ENCODE measurements around the gene PARS2. TPM values are rescaled to one million over a fixed set of nuclear protein-coding genes. Genes with fewer than 3 reads are reported as not detected.

The PARS2 gene
- total RNA-seq, 4 donors from 2014 or later, result 4.8 to 7.4 (median 6.0) TPM

- intact Hi-C loops (cut with DNase I), result no loop called here
- H3K36me3 ChIP-seq, result no peaks in the 10 kb centered on the region
Measured at GRCh38 chr1:54787604-54788003, 23.3 kb upstream of the PARS2 start.

GRCh38 chr1:54786778-54787177 is 22.5 kb upstream of the PARS2 start:
- intact Hi-C loops (cut with DNase I), result no loop called here
- WGBS, 2 donors, result 93 to 96% methylated on average over 8 of the region's 8 CpGs

More at GRCh38 chr1:54787604-54788003, 23.3 kb upstream of the PARS2 start:
- Histone ChIP-seq H3K9me3 (no peaks in the 10 kb centered on the region), H3K27ac (no peak overlapping the region), H3K4me1 (no peaks in the 10 kb centered on the region), H3K4me3 (replicated peaks in 1 of 3) (no peak overlapping the region), H3K27me3 (no peaks in the 10 kb centered on the region)
- DNase-seq, result no peak
- TF ChIP-seq POLR2A (IDR thresholded peaks at IDR 0.05) (no peak), CTCF (IDR thresholded peaks at IDR 0.05) (no peak)
- WGBS, 2 donors, result 83 to 89% methylated on average over 6 to 10 of the region's 11 CpGs

GRCh38 chr1:54784066-54784465 is 19.7 kb upstream of the PARS2 start:
- no peaks in the 10 kb centered on the region for H3K4me1 ChIP-seq
- H3K9me3 ChIP-seq, result no peaks in the 10 kb centered on the region
- 86 to 87% methylated on average over 2 of the region's 2 CpGs for WGBS, 2 donors
- TF ChIP-seq CTCF (IDR thresholded peaks at IDR 0.05) (no peak), POLR2A (IDR thresholded peaks at IDR 0.05) (no peak)
- no peak overlapping the region for H3K27ac ChIP-seq
- H3K27me3 ChIP-seq, result no peaks in the 10 kb centered on the region
- H3K4me3 ChIP-seq (replicated peaks in 1 of 3), result no peak overlapping the region
- DNase-seq, result no peak
- no peaks in the 10 kb centered on the region for H3K36me3 ChIP-seq
- intact Hi-C loops (cut with DNase I), result no loop called here

More at GRCh38 chr1:54786778-54787177, 22.5 kb upstream of the PARS2 start:
- Histone ChIP-seq H3K27ac (no peak overlapping the region), H3K36me3 (no peaks in the 10 kb centered on the region), H3K27me3 (no peaks in the 10 kb centered on the region), H3K9me3 (no peaks in the 10 kb centered on the region), H3K4me3 (replicated peaks in 1 of 3) (no peak overlapping the region), H3K4me1 (no peaks in the 10 kb centered on the region)
- TF ChIP-seq CTCF (IDR thresholded peaks at IDR 0.05) (no peak), POLR2A (IDR thresholded peaks at IDR 0.05) (no peak)
- DNase-seq, result no peak

GRCh38 chr1:54782588-54782987 is 18.3 kb upstream of the PARS2 start:
- no peaks in the 10 kb centered on the region for H3K36me3 ChIP-seq
- no peaks in the 10 kb centered on the region for H3K27me3 ChIP-seq
- no peaks in the 10 kb centered on the region for H3K4me1 ChIP-seq
- intact Hi-C loops (cut with DNase I), result no loop called here
- WGBS, 2 donors, result 70 to 76% methylated on average over 2 of the region's 2 CpGs
- no peak overlapping the region for H3K27ac ChIP-seq
- no peak for TF ChIP-seq POLR2A (IDR thresholded peaks at IDR 0.05)
- no peak for TF ChIP-seq CTCF (IDR thresholded peaks at IDR 0.05)
- H3K9me3 ChIP-seq, result no peaks in the 10 kb centered on the region
- DNase-seq, result no peak
- H3K4me3 ChIP-seq (replicated peaks in 1 of 3), result no peak overlapping the region

GRCh38 chr1:54782156-54782555 is 17.8 kb upstream of the PARS2 start:
- 89 to 95% methylated on average over 5 to 6 of the region's 6 CpGs for WGBS, 2 donors
- Histone ChIP-seq H3K4me1 (no peaks in the 10 kb centered on the region), H3K4me3 (replicated peaks in 1 of 3) (no peak overlapping the region), H3K36me3 (no peaks in the 10 kb centered on the region), H3K27ac (no peak overlapping the region), H3K27me3 (no peaks in the 10 kb centered on the region), H3K9me3 (no peaks in the 10 kb centered on the region)
- TF ChIP-seq CTCF (IDR thresholded peaks at IDR 0.05), result no peak
- no peak for TF ChIP-seq POLR2A (IDR thresholded peaks at IDR 0.05)
- intact Hi-C loops (cut with DNase I), result no loop called here
- no peak for DNase-seq
